ENCODE results near the gene IGSF9. TPM values are rescaled to one million over a fixed set of nuclear protein-coding genes. Genes with fewer than 3 reads are reported as not detected.

Gene IGSF9
- total and polyA plus RNA-seq, 2 experiments from 2014 or later: 10.3 to 27.6 TPM

- no peak overlapping the region for H2AFZ ChIP-seq
These were observed 10.0 kb upstream of the IGSF9 start for GRCh38 chr1:159955456-159955855.

More at GRCh38 chr1:159955456-159955855, 10.0 kb upstream of the IGSF9 start:
- peaks cover 5% of the 10 kb centered on the region for H3K27me3 Mint-ChIP-seq (ENCODE audit: insufficient read depth, low read depth, poor library complexity)
- no peaks in the 10 kb centered on the region; the same call in 2 of the 3 replicates for H3K4me1 Mint-ChIP-seq
- H3K79me2 ChIP-seq (replicated peaks; ENCODE audit: insufficient read depth): no peaks in the 10 kb centered on the region
- no peaks in the 10 kb centered on the region for H3K36me3 Mint-ChIP-seq (ENCODE audit: low read depth)
- no peaks in the 10 kb centered on the region for H4K20me1 ChIP-seq (replicated peaks; ENCODE audit: insufficient read depth)
- H3K27ac ChIP-seq (ENCODE audit: low read depth): no peak overlapping the region
- no peaks in the 10 kb centered on the region for H3F3A ChIP-seq (replicated peaks; ENCODE audit: low read depth)
- no peak overlapping the region for H3K4me3 Mint-ChIP-seq
- DNase-seq (ENCODE audit: low spot score): no peak
- H3K4me3 ChIP-seq: no peak overlapping the region
- H3K9me3 Mint-ChIP-seq: no peaks in the 10 kb centered on the region
- H3K27ac Mint-ChIP-seq: no peak overlapping the region
- no peak for ATAC-seq
- H3K9me2 ChIP-seq (ENCODE audit: insufficient read depth): no peaks in the 10 kb centered on the region
- no peaks in the 10 kb centered on the region for H3K27me3 ChIP-seq (ENCODE audit: insufficient read depth)
- H3K36me3 ChIP-seq (ENCODE audit: insufficient read depth): no peaks in the 10 kb centered on the region
- no peaks in the 10 kb centered on the region for H3K4me1 ChIP-seq (ENCODE audit: insufficient read depth)
- no peak overlapping the region for H3K4me2 ChIP-seq
- TF ChIP-seq EZH2 (IDR thresholded peaks at IDR 0.05; ENCODE audit: low read depth, unreplicated experiment): no peak
- no peak for TF ChIP-seq NANOG (IDR thresholded peaks at IDR 0.05; ENCODE audit: borderline replicate concordance)
- TF ChIP-seq, protein P1, sequence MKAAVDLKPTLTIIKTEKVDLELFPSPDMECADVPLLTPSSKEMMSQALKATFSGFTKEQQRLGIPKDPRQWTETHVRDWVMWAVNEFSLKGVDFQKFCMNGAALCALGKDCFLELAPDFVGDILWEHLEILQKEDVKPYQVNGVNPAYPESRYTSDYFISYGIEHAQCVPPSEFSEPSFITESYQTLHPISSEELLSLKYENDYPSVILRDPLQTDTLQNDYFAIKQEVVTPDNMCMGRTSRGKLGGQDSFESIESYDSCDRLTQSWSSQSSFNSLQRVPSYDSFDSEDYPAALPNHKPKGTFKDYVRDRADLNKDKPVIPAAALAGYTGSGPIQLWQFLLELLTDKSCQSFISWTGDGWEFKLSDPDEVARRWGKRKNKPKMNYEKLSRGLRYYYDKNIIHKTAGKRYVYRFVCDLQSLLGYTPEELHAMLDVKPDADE (IDR thresholded peaks at IDR 0.05): no peak
- TF ChIP-seq ZNF114 (CRISPR knock-in tag; IDR thresholded peaks at IDR 0.05): no peak
- TF ChIP-seq STAT1 (IDR thresholded peaks at IDR 0.05; ENCODE audit: unreplicated experiment): no peak
- TF ChIP-seq, protein P2, sequence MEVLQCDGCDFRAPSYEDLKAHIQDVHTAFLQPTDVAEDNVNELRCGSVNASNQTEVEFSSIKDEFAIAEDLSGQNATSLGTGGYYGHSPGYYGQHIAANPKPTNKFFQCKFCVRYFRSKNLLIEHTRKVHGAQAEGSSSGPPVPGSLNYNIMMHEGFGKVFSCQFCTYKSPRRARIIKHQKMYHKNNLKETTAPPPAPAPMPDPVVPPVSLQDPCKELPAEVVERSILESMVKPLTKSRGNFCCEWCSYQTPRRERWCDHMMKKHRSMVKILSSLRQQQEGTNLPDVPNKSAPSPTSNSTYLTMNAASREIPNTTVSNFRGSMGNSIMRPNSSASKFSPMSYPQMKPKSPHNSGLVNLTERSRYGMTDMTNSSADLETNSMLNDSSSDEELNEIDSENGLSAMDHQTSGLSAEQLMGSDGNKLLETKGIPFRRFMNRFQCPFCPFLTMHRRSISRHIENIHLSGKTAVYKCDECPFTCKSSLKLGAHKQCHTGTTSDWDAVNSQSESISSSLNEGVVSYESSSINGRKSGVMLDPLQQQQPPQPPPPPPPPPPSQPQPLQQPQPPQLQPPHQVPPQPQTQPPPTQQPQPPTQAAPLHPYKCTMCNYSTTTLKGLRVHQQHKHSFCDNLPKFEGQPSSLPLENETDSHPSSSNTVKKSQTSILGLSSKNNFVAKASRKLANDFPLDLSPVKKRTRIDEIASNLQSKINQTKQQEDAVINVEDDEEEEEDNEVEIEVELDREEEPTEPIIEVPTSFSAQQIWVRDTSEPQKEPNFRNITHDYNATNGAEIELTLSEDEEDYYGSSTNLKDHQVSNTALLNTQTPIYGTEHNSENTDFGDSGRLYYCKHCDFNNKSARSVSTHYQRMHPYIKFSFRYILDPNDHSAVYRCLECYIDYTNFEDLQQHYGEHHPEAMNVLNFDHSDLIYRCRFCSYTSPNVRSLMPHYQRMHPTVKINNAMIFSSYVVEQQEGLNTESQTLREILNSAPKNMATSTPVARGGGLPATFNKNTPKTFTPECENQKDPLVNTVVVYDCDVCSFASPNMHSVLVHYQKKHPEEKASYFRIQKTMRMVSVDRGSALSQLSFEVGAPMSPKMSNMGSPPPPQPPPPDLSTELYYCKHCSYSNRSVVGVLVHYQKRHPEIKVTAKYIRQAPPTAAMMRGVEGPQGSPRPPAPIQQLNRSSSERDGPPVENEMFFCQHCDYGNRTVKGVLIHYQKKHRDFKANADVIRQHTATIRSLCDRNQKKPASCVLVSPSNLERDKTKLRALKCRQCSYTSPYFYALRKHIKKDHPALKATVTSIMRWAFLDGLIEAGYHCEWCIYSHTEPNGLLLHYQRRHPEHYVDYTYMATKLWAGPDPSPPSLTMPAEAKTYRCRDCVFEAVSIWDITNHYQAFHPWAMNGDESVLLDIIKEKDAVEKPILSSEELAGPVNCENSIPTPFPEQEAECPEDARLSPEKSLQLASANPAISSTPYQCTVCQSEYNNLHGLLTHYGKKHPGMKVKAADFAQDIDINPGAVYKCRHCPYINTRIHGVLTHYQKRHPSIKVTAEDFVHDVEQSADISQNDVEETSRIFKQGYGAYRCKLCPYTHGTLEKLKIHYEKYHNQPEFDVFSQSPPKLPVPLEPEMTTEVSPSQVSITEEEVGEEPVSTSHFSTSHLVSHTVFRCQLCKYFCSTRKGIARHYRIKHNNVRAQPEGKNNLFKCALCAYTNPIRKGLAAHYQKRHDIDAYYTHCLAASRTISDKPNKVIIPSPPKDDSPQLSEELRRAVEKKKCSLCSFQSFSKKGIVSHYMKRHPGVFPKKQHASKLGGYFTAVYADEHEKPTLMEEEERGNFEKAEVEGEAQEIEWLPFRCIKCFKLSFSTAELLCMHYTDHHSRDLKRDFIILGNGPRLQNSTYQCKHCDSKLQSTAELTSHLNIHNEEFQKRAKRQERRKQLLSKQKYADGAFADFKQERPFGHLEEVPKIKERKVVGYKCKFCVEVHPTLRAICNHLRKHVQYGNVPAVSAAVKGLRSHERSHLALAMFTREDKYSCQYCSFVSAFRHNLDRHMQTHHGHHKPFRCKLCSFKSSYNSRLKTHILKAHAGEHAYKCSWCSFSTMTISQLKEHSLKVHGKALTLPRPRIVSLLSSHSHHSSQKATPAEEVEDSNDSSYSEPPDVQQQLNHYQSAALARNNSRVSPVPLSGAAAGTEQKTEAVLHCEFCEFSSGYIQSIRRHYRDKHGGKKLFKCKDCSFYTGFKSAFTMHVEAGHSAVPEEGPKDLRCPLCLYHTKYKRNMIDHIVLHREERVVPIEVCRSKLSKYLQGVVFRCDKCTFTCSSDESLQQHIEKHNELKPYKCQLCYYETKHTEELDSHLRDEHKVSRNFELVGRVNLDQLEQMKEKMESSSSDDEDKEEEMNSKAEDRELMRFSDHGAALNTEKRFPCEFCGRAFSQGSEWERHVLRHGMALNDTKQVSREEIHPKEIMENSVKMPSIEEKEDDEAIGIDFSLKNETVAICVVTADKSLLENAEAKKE (CRISPR knock-in tag; IDR thresholded peaks at IDR 0.05): no peak
- TF ChIP-seq REST (IDR thresholded peaks at IDR 0.05; ENCODE audit: unreplicated experiment): no peak
- TF ChIP-seq CREB1 (CRISPR knock-in tag; IDR thresholded peaks at IDR 0.05; ENCODE audit: low read depth): no peak
- no peak for TF ChIP-seq EZH2phosphoT487 (IDR thresholded peaks at IDR 0.05; ENCODE audit: unreplicated experiment)
- no peak for TF ChIP-seq JUNB (IDR thresholded peaks at IDR 0.05; ENCODE audit: unreplicated experiment)
- no peak for TF ChIP-seq ZNF331 (CRISPR knock-in tag; IDR thresholded peaks at IDR 0.05; ENCODE audit: low read depth)
- no peak for TF ChIP-seq POLR2AphosphoS5 (IDR thresholded peaks at IDR 0.05; ENCODE audit: low read depth)
- TF ChIP-seq CTCF (conservative IDR thresholded peaks at IDR 0.05; ENCODE audit: low read depth in 2 of 2): no peak
